GM10266 (cell line): Measurements from ENCODE around the gene BRD3OS.
A peak's percentile ranks its signal among the peaks of the same experiment; 100 is the strongest.

Source experiments
- DNase-seq: peaks from one replicate; pipeline ENCODE4 v3.0.0; 2012; ENCODE audit errors: extremely low spot score
- TF ChIP-seq, protein P1 (sequence below): IDR thresholded peaks from 2 replicates; pipeline ENCODE4 v1.5.1; 2012; ENCODE audit warnings: mild to moderate bottlenecking, low read depth; ENCODE audit not compliant: control insufficient read depth, insufficient read depth; ENCODE audit errors: missing control alignments

Gene BRD3OS

DNA sequence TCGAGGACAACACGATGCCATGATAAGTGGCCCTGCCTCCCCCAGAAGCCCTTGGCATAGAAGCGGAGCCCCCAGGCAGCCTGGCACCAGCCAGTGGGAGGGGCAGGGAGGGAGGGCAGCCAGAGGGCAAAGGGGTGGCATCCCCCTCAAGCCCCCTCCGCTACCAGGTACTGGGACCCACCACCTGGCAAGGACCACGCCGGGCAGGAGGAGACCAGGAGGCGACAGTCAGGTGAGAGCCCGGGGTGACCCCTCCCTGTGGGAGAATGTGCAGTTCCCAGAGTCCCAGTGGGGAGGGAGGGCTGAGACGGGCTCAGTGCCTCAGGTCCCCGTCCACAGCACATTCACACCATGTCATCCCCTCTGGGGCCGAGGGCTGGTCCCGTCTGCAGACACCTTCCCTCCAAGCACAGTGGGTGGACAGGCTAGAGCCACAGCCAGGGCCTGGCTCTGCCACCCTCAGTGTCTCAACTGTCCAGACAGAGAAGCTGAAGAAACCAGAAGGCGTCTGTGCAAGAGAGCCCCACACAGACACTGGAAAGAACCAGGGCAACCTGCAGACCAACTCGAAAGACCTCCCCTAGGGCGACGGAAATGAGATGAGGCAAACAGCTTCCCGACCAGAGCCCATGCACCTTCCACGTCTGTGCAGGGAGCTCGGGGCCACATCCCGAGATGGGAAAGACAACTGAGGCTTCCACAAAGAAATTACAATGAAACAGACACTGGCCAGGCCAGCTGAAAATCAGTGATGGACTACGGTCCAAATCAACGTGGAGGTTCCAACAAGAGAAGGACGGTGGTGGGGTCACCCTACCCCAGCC is 31.4 kb downstream of the BRD3OS start:
- DNase-seq, result no peak
- TF ChIP-seq, protein P1, sequence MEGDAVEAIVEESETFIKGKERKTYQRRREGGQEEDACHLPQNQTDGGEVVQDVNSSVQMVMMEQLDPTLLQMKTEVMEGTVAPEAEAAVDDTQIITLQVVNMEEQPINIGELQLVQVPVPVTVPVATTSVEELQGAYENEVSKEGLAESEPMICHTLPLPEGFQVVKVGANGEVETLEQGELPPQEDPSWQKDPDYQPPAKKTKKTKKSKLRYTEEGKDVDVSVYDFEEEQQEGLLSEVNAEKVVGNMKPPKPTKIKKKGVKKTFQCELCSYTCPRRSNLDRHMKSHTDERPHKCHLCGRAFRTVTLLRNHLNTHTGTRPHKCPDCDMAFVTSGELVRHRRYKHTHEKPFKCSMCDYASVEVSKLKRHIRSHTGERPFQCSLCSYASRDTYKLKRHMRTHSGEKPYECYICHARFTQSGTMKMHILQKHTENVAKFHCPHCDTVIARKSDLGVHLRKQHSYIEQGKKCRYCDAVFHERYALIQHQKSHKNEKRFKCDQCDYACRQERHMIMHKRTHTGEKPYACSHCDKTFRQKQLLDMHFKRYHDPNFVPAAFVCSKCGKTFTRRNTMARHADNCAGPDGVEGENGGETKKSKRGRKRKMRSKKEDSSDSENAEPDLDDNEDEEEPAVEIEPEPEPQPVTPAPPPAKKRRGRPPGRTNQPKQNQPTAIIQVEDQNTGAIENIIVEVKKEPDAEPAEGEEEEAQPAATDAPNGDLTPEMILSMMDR, result no peak

DNA sequence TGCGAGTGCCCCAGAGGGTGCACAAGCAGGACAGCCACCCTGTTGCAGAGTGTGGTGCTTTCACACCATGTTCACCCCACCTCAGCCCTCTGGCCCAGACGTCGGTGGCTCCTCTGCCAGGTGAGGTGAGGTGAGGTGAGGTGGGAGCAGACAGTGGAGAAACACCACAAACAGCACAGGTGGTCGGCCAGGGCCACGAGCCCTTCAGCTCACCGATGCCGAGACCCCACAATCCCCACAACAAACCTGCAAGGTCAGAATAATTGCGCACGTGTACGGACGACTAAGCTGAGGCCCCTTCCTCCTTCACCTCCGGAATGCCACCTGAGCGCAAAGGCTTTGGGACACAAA is 32.0 kb downstream of the BRD3OS start:
- TF ChIP-seq, protein P1, result no peak
- no peak for DNase-seq

DNA sequence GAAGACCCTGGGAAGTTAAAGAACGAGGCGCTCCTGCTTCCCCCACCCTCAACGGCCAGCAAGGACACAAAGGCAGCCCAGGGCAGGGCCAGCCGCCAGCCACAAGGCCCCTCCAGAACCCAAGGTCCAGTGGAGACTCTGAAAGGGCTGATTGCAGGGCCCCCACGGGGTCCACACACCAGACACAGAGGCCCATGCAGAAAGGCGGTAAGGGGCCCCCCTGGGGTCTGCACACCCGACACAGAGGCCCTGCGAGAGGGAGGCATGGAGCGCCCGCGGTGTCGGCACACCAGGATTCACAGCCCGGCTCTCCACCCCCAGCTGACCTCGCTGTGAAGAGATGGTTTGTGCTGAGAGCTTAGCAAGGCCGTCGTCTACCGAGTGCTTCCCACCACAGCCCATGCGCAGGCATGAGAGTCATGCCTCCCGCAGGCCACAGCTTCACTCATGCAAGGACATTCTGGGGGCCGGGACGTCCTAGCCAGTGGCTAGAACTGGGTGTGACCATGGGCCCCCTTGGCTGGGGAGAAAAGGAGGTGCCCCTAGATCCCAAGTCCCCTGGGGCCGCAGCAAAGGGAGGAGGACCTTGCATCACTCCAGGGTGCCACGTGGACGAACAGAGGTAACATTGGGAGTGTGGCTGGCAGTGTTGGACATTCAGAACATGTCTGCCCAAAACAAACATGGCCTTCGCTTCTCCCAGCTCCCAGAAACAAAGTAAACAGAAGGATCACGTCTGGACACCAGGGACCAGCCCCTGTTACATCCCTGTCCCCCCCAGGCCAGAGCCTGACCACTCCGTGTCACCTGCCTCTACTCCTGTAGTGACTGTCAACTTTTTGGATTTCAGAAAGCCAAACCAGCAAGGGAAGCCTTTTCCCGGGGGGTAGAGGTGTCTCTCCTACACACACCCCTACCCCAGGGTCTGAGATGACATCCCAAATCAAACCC is 32.7 kb downstream of the BRD3OS start:
- DNase-seq, result no peak

DNA sequence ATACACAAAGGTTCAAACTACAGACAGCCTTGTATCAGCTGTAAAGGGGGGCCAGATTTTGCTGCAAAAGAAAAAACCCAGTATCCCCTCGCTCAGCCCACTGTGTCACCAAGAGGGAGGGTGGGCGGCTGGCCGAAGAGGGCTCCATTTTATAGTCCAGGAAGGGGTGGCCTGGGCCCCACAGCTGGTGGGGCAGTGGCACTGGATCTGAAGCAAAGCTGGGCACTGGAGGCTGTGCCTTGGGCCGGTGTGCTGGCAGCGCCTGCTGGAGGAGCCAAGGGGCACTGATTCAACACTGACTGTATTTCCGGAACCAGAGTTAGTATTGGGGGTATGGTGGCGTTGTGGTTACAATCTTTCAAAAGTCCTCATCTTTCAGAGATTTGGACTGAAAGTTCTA is 33.4 kb downstream of the BRD3OS start:
- no peak for DNase-seq
- TF ChIP-seq, protein P1, result no peak

More for the DNA sequence above, 32.7 kb downstream of the BRD3OS start:
- TF ChIP-seq, protein P1, result no peak

DNA sequence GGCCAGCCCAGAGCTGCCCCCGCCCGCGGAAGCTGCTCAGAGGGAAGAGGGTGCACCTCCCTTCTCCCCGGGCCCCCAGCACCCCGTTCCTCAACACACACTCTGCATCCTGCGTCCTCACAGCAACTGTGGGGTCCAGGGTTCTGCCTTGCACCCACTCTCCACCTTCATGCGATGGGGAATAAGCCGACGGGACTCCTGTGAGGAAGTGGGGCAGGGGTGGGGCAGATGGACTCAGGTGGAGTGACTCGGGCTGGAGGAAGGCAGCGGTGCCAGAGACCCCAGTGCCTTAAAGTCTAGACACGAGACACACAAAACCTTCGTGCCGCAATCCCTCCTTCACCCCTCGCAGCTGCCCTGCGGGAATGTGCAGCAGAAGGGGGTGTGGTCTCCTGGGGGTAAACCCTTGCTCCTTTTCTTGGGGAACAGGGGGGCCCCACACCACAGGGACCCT is 33.9 kb downstream of the BRD3OS start:
- no peak for DNase-seq
- TF ChIP-seq, protein P1, result no peak

DNA sequence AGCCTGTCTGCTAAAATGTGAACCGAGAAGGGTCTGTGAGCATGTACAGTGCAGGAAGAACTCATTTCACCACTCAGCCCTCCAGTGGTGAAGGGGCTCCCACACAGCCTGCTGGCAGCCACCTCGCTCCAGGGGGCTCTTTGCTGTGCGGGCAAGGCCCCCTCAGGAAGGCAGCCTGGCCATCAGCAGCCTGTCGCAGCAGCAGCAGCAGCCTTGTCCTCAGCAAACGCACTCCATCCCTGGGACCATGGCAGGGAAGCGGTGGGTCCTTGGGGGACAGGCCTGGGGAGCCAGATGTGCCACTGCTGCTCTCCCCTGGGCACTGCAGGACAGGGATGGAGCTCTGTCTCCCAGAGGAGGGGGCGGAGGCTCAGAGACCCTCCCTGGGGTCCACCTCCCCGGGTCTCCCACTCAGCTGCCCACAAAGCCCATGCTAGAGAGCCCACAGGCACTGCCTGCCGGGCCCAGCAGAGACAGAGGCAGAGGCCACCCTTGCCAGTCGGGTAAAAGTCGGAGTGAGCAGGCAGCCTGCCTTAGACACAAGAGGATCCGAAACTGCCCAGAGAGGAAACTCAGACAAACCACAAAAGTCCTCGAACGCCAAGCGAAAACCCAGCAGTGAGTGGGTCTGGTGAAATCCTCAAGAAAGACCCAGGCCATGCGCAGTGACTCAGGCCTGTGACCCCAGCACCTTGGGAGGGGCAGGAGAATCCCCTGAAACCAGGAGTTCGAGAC is 34.5 kb downstream of the BRD3OS start:
- TF ChIP-seq, protein P1, result no peak
- peak; percentile 82 for DNase-seq
